Measurements from ENCODE around the gene DNAJC3. TPM values are rescaled to one million over a fixed set of nuclear protein-coding genes. Genes with fewer than 3 reads are reported as not detected.
A peak's percentile ranks its signal among the peaks of the same experiment; 100 is the strongest.

DNAJC3 gene
- total RNA-seq, 4 donors from 2014 or later, result 27.1 to 33.5 (median 30.7) TPM

DNA sequence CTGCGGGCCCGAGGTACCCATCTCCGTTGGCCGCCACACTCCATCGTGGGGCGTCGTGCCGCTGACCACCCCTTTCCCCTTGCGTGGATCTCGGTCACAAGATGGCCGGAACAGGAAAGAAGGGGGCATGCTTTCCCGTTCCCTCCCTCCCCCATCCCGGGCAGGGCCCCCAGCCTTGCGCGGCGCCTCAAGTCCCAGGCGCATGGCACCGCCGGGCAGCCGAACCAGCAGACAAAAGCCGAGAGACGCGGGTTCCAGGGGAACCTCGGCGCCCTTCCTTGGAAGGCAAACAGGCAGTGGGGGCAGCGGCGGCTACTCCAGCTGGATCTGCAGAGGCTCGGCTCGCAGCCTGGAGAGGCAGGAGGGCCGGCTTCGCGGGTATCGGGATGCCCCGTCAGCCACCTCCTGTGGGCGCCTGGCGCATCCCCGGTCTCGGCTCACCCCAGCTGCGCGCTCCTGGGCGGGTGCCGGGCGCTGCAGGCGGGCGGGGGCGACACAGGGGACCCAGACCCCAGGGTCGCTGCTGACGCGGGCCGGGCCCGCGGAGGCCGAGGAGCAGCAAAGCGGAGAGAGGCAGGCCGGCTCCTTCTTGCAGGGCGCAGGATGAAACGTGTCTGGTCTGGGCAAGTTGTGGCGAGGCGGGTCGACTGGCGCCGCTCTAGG, 32.9 kb upstream of the DNAJC3 start:
- TF ChIP-seq POLR2A (IDR thresholded peaks at IDR 0.05) (no peak), EP300 (IDR thresholded peaks at IDR 0.05) (no peak), POLR2AphosphoS5 (IDR thresholded peaks at IDR 0.05) (no peak)
- TF ChIP-seq, protein P1, sequence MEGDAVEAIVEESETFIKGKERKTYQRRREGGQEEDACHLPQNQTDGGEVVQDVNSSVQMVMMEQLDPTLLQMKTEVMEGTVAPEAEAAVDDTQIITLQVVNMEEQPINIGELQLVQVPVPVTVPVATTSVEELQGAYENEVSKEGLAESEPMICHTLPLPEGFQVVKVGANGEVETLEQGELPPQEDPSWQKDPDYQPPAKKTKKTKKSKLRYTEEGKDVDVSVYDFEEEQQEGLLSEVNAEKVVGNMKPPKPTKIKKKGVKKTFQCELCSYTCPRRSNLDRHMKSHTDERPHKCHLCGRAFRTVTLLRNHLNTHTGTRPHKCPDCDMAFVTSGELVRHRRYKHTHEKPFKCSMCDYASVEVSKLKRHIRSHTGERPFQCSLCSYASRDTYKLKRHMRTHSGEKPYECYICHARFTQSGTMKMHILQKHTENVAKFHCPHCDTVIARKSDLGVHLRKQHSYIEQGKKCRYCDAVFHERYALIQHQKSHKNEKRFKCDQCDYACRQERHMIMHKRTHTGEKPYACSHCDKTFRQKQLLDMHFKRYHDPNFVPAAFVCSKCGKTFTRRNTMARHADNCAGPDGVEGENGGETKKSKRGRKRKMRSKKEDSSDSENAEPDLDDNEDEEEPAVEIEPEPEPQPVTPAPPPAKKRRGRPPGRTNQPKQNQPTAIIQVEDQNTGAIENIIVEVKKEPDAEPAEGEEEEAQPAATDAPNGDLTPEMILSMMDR (IDR thresholded peaks at IDR 0.05), result no peak
- peak overlapping the region; percentile 28 for H3K27ac ChIP-seq
- DNase-seq (ENCODE audit: low spot score in 2 of 2), result peak in 1 of 2 donors; percentile 63
- no CpG with 5 or more reads among the region's 62 CpGs for WGBS
- peaks cover 29% of the 10 kb centered on the region for H3K4me1 ChIP-seq
- H3K36me3 ChIP-seq, result no peaks in the 10 kb centered on the region
- H3K9me3 ChIP-seq, result no peaks in the 10 kb centered on the region
- H3K4me3 ChIP-seq, result peak overlapping the region; percentile 59
- peaks cover 33% of the 10 kb centered on the region for H3K27me3 ChIP-seq

DNA sequence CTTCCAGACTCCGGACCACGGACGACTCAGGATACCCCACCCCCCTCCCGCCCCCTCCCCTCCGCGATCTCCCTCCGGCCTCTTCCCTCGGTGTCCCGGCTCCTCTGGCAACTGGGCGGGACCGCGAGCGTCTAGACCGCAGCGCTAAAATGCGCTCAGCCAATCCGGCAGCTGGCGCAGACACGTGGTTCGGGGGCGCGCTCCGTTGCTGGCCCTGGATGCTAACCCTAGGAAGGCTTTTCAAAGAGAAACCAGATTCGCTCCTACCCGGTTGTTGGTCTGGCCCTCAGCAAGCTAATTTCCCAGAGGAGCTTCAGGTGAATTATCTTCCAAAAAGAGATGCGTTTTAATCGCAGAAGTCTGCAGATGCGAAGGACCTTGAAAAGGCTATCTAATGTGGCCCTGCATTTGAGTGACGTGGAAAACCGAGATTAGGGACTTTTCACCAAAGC, 32.3 kb upstream of the DNAJC3 start, which contains the start of gene DZIP1:
Gene DZIP1, minus strand, starts transcription at position 106 of the 452 bp plus-strand sequence. CDS start 2,677 bp downstream, outside the sequence.
- H3K4me1 ChIP-seq, result peaks cover 29% of the 10 kb centered on the region
- no peaks in the 10 kb centered on the region for H3K36me3 ChIP-seq
- peaks cover 33% of the 10 kb centered on the region for H3K27me3 ChIP-seq
- peak within 1 kb of the TSS; percentile 59 for H3K4me3 ChIP-seq
- WGBS, result 8% methylated on average over 7 of the region's 30 CpGs
- H3K27ac ChIP-seq, result peak within 1 kb of the TSS; percentile 28
- TF ChIP-seq EP300 (IDR thresholded peaks at IDR 0.05) (no peak), POLR2A (IDR thresholded peaks at IDR 0.05) (no peak), POLR2AphosphoS5 (IDR thresholded peaks at IDR 0.05) (no peak)
- TF ChIP-seq, protein P1 (IDR thresholded peaks at IDR 0.05), result no peak
- H3K9me3 ChIP-seq, result no peaks in the 10 kb centered on the region
- peak; percentile 79 to 84 for DNase-seq (ENCODE audit: low spot score in 2 of 2)

DNA sequence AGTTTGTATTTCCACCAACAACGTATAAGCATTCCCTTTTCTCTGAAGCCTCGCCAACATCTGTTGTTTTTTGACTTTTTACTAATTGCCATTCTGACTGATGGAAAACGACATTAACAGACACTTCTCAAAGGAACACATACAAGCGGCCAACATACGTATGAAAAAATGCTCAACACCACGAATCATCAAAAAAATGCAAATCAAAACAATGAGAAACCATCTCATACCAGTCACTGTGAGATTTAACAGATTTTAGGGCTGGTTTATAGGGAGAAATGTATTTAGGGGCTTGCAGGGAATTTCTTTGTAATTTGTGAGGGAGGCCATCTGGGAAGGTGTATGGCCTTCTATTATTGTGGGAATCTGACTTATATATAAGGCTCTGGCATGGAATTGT, 29.6 kb upstream of the DNAJC3 start:
- DNase-seq (ENCODE audit: low spot score in 2 of 2), result no peak
- no peak overlapping the region for H3K27ac ChIP-seq
- no peak for TF ChIP-seq POLR2AphosphoS5 (IDR thresholded peaks at IDR 0.05)
- TF ChIP-seq EP300 (IDR thresholded peaks at IDR 0.05), result no peak
- TF ChIP-seq, protein P1 (IDR thresholded peaks at IDR 0.05), result no peak
- no peak for TF ChIP-seq POLR2A (IDR thresholded peaks at IDR 0.05)
- H3K36me3 ChIP-seq, result no peaks in the 10 kb centered on the region
- 58% methylated on average over 6 of the region's 6 CpGs for WGBS
- H3K4me3 ChIP-seq, result no peak overlapping the region
- H3K27me3 ChIP-seq, result peaks cover 21% of the 10 kb centered on the region
- H3K4me1 ChIP-seq, result peaks cover 19% of the 10 kb centered on the region
- no peaks in the 10 kb centered on the region for H3K9me3 ChIP-seq

DNA sequence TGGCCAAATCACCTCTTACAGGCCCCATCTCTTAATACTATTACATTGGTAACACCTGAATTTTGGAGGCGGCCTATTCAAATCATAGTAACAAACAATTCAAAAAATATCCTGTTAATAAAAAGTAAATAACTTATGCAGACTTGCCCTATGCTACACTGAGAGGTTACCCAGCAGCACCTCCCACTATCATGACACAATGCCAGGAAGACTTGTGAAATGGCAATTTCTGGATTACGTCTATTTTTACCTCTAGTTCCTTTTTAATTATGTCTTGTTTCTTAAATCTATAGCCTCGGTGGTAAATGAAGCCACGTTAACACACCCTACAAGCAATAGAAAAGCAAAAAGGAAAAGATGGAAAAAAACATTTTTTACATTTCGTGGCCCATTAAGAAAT, 26.2 kb upstream of the DNAJC3 start:
- Histone ChIP-seq H3K36me3 (no peaks in the 10 kb centered on the region), H3K27me3 (no peaks in the 10 kb centered on the region), H3K27ac (no peak overlapping the region), H3K4me3 (no peak overlapping the region), H3K9me3 (no peaks in the 10 kb centered on the region), H3K4me1 (no peaks in the 10 kb centered on the region)
- TF ChIP-seq POLR2A (IDR thresholded peaks at IDR 0.05), result no peak
- DNase-seq (ENCODE audit: low spot score in 2 of 2), result no peak
- WGBS, result 80% methylated on average over 5 of the region's 5 CpGs

DNA sequence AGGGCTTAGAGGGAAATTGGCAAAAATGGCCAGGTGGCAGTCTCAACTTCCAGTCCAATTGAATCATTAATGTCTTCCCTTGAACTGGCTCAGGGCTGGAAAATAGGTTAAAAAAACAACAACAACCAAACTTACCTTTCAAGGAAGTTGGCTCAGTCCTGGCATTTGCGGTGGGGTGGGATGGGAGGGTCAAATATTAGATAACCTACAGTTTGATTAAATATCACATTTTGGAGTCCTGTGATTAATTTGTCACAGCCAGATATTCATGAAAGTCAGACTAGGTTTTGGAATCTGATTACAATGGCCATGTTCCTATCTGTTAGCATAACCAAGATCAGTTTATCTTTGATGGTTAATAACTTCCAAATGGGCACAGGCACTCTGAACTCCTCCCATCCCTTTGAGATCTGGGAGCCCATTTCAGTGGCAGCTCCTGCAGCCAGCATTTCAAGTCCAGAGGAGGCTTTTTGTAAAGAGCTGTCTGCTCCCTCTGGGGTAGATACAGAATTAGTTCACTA, 24.6 kb upstream of the DNAJC3 start:
- Histone ChIP-seq H3K27ac (no peak overlapping the region), H3K27me3 (no peaks in the 10 kb centered on the region), H3K36me3 (no peaks in the 10 kb centered on the region), H3K9me3 (no peaks in the 10 kb centered on the region), H3K4me3 (no peak overlapping the region), H3K4me1 (no peaks in the 10 kb centered on the region)
- DNase-seq (ENCODE audit: low spot score in 2 of 2), result no peak
- 74% methylated on average over 1 of the region's 1 CpG for WGBS
- no peak for TF ChIP-seq POLR2A (IDR thresholded peaks at IDR 0.05)
- no peak for TF ChIP-seq EP300 (IDR thresholded peaks at IDR 0.05)
- no peak for TF ChIP-seq POLR2AphosphoS5 (IDR thresholded peaks at IDR 0.05)
- TF ChIP-seq, protein P1 (IDR thresholded peaks at IDR 0.05), result no peak
